Mesendoderm (in vitro differentiated cells): ENCODE results near the gene SFXN1.

Experiments used
- DNase-seq: peaks from one replicate; pipeline ENCODE4 v3.0.0; 2013
- H2AK5ac ChIP-seq: 2 replicates; pipeline ENCODE4 v1.6.1; 2013; ENCODE audit warnings: low read length, inconsistent platforms
- H2BK120ac ChIP-seq: 2 replicates; pipeline ENCODE4 v1.6.1; 2013; ENCODE audit warnings: low read depth, mild to moderate bottlenecking, low read length, moderate library complexity, mixed read lengths
- H2BK15ac ChIP-seq: replicated peaks from 2 replicates; pipeline ENCODE4 v1.6.1; 2013; ENCODE audit warnings: low read depth, mild to moderate bottlenecking, moderate library complexity
- H2BK5ac ChIP-seq: 2 replicates; pipeline ENCODE4 v1.6.1; 2013; ENCODE audit warnings: low read length, inconsistent platforms
- H3K18ac ChIP-seq: 2 replicates; pipeline ENCODE4 v1.6.1; 2013; ENCODE audit warnings: mild to moderate bottlenecking, low read length, mixed read lengths
- H3K23ac ChIP-seq: one replicate; pipeline ENCODE4 v1.6.1; 2013; ENCODE audit warnings: low read length
- H3K27ac ChIP-seq: 2 replicates; pipeline ENCODE4 v1.5.1; 2013; ENCODE audit warnings: low read depth, mild to moderate bottlenecking, inconsistent platforms, low read length, moderate library complexity
- H3K27me3 ChIP-seq: 2 replicates; pipeline ENCODE4 v1.6.1; 2013; ENCODE audit warnings: low read length, control low read depth, mild to moderate bottlenecking, inconsistent platforms; ENCODE audit not compliant: insufficient read depth, poor library complexity
- H3K36me3 ChIP-seq: 2 replicates; pipeline ENCODE4 v1.6.1; 2013; ENCODE audit warnings: low read length, inconsistent platforms; ENCODE audit not compliant: control insufficient read depth, insufficient read depth
- H3K4ac ChIP-seq: one replicate; pipeline ENCODE4 v1.6.1; 2013; ENCODE audit warnings: low read depth, mild to moderate bottlenecking, low read length, moderate library complexity
- H3K4me1 ChIP-seq: 2 replicates; pipeline ENCODE4 v1.6.1; 2013; ENCODE audit warnings: low read depth, low read length, inconsistent platforms; ENCODE audit not compliant: control insufficient read depth
- H3K4me2 ChIP-seq: 2 replicates; pipeline ENCODE4 v1.6.1; 2013; ENCODE audit warnings: low read length
- H3K4me3 ChIP-seq: 2 replicates; pipeline ENCODE4 v1.5.1; 2013; ENCODE audit warnings: mild to moderate bottlenecking, low read length
- H3K56ac ChIP-seq: one replicate; pipeline ENCODE4 v1.6.1; 2013; ENCODE audit warnings: low read length
- H3K79me1 ChIP-seq: 2 replicates; pipeline ENCODE4 v1.6.1; 2013; ENCODE audit warnings: low read length, inconsistent platforms
- H3K79me2 ChIP-seq: 2 replicates; pipeline ENCODE4 v1.6.1; 2013; ENCODE audit warnings: mild to moderate bottlenecking, low read length; ENCODE audit not compliant: control insufficient read depth, insufficient read depth
- H3K9ac ChIP-seq: 2 replicates; pipeline ENCODE4 v1.6.1; 2013; ENCODE audit warnings: low read length, inconsistent platforms
- H4K5ac ChIP-seq: one replicate; pipeline ENCODE4 v1.6.1; 2013; ENCODE audit warnings: low read length
- H4K8ac ChIP-seq: one replicate; pipeline ENCODE4 v1.6.1; 2013; ENCODE audit warnings: low read depth, mild to moderate bottlenecking, control low read depth, low read length, moderate library complexity
- WGBS: extraction: QIAGEN DNeasy Blood & Tissue Kit; methylation state at CpG from one replicate; pipeline ENCODE4 v1.1.7; 2013; ENCODE audit warnings: low lambda C conversion rate, missing lambda C conversion rate; ENCODE audit not compliant: insufficient coverage; ENCODE audit errors: extremely low coverage; 5-methylcytosine and 5-hydroxymethylcytosine counted together

The SFXN1 gene

DNA sequence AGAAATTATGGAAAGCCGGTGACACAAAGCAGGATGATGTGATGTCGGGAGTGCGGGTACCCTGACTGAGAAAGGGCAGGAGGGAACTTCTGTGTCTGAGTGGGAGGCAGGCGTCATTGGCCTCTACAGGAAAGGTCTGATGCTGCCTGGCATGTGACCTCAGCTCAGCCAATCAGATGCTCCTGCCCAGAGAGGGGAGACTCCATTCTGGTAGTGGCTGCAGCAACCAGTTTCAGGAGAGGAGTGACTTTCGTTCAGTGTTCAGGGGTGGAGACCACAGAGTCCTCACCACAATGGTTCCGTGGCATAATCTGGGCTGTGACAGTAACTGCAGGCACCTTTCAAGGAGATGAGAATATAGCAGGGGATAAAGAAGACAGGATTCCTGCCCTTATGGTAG lies 6.7 kb upstream of the SFXN1 start:
- no peaks in the 10 kb centered on the region for H3K27me3 ChIP-seq
- no peak for DNase-seq
- WGBS, result no CpG with 5 or more reads among the region's 6 CpGs

DNA sequence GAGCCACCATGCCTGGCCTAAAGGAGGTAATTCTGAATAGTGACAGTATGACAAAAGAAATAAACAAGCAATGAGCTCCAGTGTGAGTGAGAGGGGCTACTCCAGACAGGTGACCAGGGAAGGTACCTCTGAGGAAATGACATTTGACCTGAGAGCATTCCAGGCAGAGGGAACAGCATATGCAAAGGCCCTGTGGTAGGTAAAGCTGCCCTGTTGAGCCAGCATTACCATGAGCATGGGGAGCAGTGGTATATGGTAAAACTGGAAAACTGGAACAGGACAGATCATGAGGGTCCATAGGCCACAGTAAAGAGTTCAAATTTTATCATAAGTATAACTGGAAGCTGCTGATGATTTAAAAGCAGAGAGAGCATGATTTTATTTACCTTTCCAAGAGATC lies 6.0 kb upstream of the SFXN1 start:
- Histone ChIP-seq H4K5ac (no peak overlapping the region), H3K18ac (no peak overlapping the region), H3K4me2 (no peak overlapping the region), H3K9ac (no peak overlapping the region), H3K56ac (no peak overlapping the region), H3K4me1 (peaks cover 3% of the 10 kb centered on the region), H2BK120ac (no peak overlapping the region), H4K8ac (no peak overlapping the region), H3K79me1 (no peaks in the 10 kb centered on the region), H2BK5ac (no peak overlapping the region), H3K23ac (no peak overlapping the region), H3K4me3 (no peak overlapping the region), H2AK5ac (no peak overlapping the region), H3K4ac (no peak overlapping the region), H3K79me2 (no peaks in the 10 kb centered on the region), H3K36me3 (no peaks in the 10 kb centered on the region), H3K27ac (no peak overlapping the region), H3K27me3 (no peaks in the 10 kb centered on the region), H2BK15ac (no peak overlapping the region)
- no peak for DNase-seq

More for the DNA sequence above, 6.7 kb upstream of the SFXN1 start:
- H3K36me3 ChIP-seq, result no peaks in the 10 kb centered on the region
- no peak overlapping the region for H3K23ac ChIP-seq
- peaks cover 3% of the 10 kb centered on the region for H3K4me1 ChIP-seq
- H2BK5ac ChIP-seq, result no peak overlapping the region
- no peak overlapping the region for H3K27ac ChIP-seq
- H3K4me3 ChIP-seq, result no peak overlapping the region
- H4K5ac ChIP-seq, result no peak overlapping the region
- H3K79me2 ChIP-seq, result no peaks in the 10 kb centered on the region
- H3K56ac ChIP-seq, result no peak overlapping the region
- no peak overlapping the region for H3K4me2 ChIP-seq
- H3K79me1 ChIP-seq, result no peaks in the 10 kb centered on the region
- H2BK15ac ChIP-seq, result no peak overlapping the region
- H2BK120ac ChIP-seq, result no peak overlapping the region
- no peak overlapping the region for H3K9ac ChIP-seq
- no peak overlapping the region for H3K18ac ChIP-seq
- H3K4ac ChIP-seq, result no peak overlapping the region
- no peak overlapping the region for H2AK5ac ChIP-seq
- H4K8ac ChIP-seq, result no peak overlapping the region

DNA sequence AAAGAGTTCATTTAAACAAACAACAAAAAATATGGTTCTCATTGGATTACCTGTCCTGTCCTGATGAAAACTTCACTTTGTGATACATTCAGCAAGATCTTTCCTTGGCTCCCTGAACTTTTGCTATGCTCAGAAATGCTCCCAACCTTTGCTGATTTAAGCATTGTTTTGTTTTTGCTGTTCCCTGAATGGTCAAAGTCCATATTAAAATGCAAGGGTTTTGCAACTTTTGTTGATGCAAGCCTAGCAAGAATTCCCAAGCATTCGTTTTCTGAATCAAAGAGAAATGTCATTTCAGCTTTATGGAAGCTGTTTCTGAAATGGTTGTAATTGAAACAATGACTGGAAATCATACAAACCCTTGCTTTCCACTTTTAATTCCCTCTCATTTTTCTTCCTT lies 3.1 kb upstream of the SFXN1 start:
- no peak overlapping the region for H3K56ac ChIP-seq
- H3K79me1 ChIP-seq, result peaks cover 9% of the 10 kb centered on the region
- H3K4me2 ChIP-seq, result no peak overlapping the region
- H3K18ac ChIP-seq, result no peak overlapping the region
- no peak for DNase-seq
- no peak overlapping the region for H2AK5ac ChIP-seq
- peaks cover 11% of the 10 kb centered on the region for H3K4me1 ChIP-seq
- H3K9ac ChIP-seq, result no peak overlapping the region
- no peak overlapping the region for H3K4ac ChIP-seq
- no CpG with 5 or more reads among the region's 1 CpG for WGBS
- no peak overlapping the region for H3K27ac ChIP-seq
- H3K36me3 ChIP-seq, result no peaks in the 10 kb centered on the region
- H2BK15ac ChIP-seq, result no peak overlapping the region
- no peak overlapping the region for H2BK5ac ChIP-seq
- no peak overlapping the region for H4K5ac ChIP-seq
- no peak overlapping the region for H2BK120ac ChIP-seq
- H4K8ac ChIP-seq, result no peak overlapping the region
- H3K27me3 ChIP-seq, result no peaks in the 10 kb centered on the region
- no peak overlapping the region for H3K23ac ChIP-seq
- H3K4me3 ChIP-seq, result no peak overlapping the region
- peaks cover 14% of the 10 kb centered on the region for H3K79me2 ChIP-seq

DNA sequence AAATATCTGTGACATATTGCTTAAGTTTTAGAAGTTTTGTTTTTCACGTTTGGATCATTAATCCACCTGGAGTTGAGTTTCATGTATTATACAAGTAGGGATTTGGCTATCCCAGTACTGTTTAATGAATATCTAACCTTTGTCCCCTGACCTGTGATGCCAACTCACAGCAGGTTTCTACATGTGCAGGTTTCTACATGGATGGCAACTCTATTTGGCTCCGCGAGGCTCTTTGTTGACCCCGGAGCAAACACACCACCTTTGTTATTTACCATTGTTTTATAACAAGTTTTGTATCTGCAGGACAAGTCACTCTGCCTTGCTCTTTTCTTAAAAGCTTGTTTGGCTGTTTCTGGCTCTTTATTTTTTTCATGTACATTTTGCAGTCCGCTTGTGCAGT lies 920 bp upstream of the SFXN1 start:
- Histone ChIP-seq H3K79me1 (peaks cover 16% of the 10 kb centered on the region), H2BK5ac (no peak overlapping the region)

DNA sequence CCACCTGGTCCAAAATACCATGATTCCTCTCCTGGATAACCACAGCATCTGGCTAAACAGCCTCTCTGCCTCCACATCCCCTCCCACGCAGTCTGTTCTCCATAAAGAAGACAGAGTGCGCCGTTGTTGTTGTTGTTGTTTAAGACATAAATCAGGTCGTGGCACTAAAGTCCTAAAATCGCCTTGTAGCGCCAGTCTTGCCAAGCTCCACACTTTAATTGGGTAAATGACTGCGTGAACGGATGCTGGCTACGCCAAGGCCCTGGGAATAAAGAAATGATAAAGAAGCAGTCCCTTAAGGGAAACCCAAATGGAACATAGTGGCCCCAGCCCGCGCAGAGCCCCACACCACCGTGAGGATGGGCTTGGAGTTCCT lies 364 bp upstream of the SFXN1 start:
- Histone ChIP-seq H4K8ac (no peak overlapping the region), H3K27ac (no peak overlapping the region), H2BK120ac (no peak overlapping the region), H3K56ac (peak overlapping the region; percentile 79), H3K18ac (no peak overlapping the region), H2AK5ac (no peak overlapping the region), H3K79me1 (peaks cover 16% of the 10 kb centered on the region), H3K27me3 (no peaks in the 10 kb centered on the region), H3K4ac (no peak overlapping the region), H3K36me3 (peaks cover 2% of the 10 kb centered on the region), H4K5ac (no peak overlapping the region), H3K9ac (peak overlapping the region; percentile 55), H2BK15ac (no peak overlapping the region), H3K4me3 (peak overlapping the region; percentile 28), H3K79me2 (peaks cover 36% of the 10 kb centered on the region), H3K4me2 (peak overlapping the region; percentile 78), H2BK5ac (no peak overlapping the region), H3K4me1 (peaks cover 13% of the 10 kb centered on the region), H3K23ac (no peak overlapping the region)
- DNase-seq, result no peak
- WGBS, result no CpG with 5 or more reads among the region's 12 CpGs

More for the DNA sequence above, 920 bp upstream of the SFXN1 start:
- Histone ChIP-seq H2AK5ac (no peak overlapping the region), H3K4me2 (no peak overlapping the region), H3K18ac (no peak overlapping the region), H3K9ac (no peak overlapping the region), H3K27ac (no peak overlapping the region), H3K27me3 (no peaks in the 10 kb centered on the region), H3K4me3 (no peak overlapping the region), H4K5ac (no peak overlapping the region), H3K4me1 (peaks cover 13% of the 10 kb centered on the region), H3K56ac (no peak overlapping the region), H2BK15ac (no peak overlapping the region), H3K36me3 (peaks cover 2% of the 10 kb centered on the region), H4K8ac (no peak overlapping the region), H3K79me2 (peaks cover 32% of the 10 kb centered on the region), H3K4ac (no peak overlapping the region), H3K23ac (no peak overlapping the region), H2BK120ac (no peak overlapping the region)
- WGBS, result no CpG with 5 or more reads among the region's 5 CpGs
- no peak for DNase-seq

DNA sequence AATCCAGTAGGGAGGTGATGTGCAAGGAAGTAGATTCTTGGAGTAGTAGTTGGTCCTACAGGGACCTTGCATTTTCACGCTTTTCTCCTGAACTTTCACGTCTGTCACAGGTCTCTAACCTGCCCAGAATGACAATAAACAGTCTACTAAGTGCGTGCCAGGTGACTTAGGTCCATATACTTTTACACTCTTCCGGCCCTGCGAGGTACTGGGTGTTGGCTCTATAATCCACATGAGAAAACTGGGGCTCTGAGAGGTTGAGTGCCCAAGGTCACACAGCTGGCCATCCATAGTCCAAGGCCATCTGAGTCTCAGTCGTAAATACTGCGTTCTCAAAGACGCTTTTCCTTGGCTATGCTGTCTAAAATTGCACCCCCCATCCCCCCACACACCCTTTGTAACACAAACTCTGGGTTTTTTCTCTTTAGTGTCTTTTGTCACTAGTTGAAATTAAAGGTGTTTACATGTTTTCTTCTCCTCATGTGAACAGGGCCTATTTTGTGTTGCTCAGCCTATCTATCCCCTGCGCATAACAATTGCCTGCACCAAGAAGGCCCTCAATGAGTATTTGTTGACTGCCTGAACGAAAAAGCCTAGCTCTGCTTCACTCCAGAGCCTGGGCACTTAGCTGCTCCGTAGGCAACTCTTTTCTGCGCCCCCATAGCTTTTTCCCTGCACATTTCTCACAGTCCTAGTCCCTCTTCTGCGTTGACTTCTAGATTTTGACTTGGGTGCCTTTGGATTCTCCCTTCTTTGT lies 943 bp downstream of the SFXN1 start:
- Histone ChIP-seq H3K23ac (no peak overlapping the region), H3K27ac (no peak overlapping the region)
- WGBS, result no CpG with 5 or more reads among the region's 13 CpGs

More for the DNA sequence above, 943 bp downstream of the SFXN1 start:
- Histone ChIP-seq H3K4ac (peak overlapping the region; percentile 96), H3K36me3 (peaks cover 2% of the 10 kb centered on the region), H4K8ac (no peak overlapping the region), H3K4me2 (peak overlapping the region; percentile 47), H3K56ac (peak overlapping the region; percentile 97), H3K79me1 (peaks cover 26% of the 10 kb centered on the region), H2AK5ac (no peak overlapping the region), H3K9ac (peak overlapping the region; percentile 85), H3K4me1 (peaks cover 13% of the 10 kb centered on the region), H3K27me3 (no peaks in the 10 kb centered on the region), H2BK15ac (no peak overlapping the region), H2BK120ac (no peak overlapping the region), H4K5ac (no peak overlapping the region), H3K18ac (peak overlapping the region; percentile 96), H2BK5ac (peak overlapping the region; percentile 49), H3K79me2 (peaks cover 46% of the 10 kb centered on the region), H3K4me3 (peak overlapping the region; percentile 98)
- DNase-seq, result no peak
